ENCODE results near the gene ADPGK. TPM values are rescaled to one million over a fixed set of nuclear protein-coding genes. Genes with fewer than 3 reads are reported as not detected.

ADPGK gene
- total RNA-seq, 4 donors from 2014 or later, result 31.7 to 87.2 (median 53.4) TPM

DNA sequence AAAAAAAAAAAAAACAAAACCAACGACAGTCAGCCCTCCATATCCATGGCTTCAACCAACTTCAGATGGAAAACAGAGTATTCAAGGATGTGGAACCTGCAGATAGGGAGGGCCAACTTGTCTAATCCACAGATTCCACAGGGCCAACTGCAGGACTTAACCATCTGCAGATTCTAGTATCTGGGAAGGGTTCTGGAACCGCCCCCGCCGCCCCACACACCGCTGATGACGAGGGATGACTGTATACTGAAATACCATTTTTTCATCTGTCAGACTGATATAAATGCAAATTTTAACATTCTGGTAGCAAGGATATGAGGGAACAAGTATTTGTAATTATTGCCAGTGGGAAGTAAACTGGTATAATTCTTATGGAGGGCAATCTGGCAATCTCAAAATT, 29.5 kb downstream of the ADPGK start:
- Histone ChIP-seq H3K9me3 (no peaks in the 10 kb centered on the region), H3K4me3 (no peak overlapping the region), H3K36me3 (peaks cover 0 to 43% (median 16%) of the 10 kb centered on the region in 4 donors), H3K27me3 (no peaks in the 10 kb centered on the region), H3K4me1 (peaks cover 0 to 6% (median 0%) of the 10 kb centered on the region in 4 donors), H3K27ac (no peak overlapping the region)
- TF ChIP-seq POLR2AphosphoS5 (IDR thresholded peaks at IDR 0.05), result no peak
- no peak for TF ChIP-seq POLR2A (IDR thresholded peaks at IDR 0.05)
- TF ChIP-seq, protein P1, sequence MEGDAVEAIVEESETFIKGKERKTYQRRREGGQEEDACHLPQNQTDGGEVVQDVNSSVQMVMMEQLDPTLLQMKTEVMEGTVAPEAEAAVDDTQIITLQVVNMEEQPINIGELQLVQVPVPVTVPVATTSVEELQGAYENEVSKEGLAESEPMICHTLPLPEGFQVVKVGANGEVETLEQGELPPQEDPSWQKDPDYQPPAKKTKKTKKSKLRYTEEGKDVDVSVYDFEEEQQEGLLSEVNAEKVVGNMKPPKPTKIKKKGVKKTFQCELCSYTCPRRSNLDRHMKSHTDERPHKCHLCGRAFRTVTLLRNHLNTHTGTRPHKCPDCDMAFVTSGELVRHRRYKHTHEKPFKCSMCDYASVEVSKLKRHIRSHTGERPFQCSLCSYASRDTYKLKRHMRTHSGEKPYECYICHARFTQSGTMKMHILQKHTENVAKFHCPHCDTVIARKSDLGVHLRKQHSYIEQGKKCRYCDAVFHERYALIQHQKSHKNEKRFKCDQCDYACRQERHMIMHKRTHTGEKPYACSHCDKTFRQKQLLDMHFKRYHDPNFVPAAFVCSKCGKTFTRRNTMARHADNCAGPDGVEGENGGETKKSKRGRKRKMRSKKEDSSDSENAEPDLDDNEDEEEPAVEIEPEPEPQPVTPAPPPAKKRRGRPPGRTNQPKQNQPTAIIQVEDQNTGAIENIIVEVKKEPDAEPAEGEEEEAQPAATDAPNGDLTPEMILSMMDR (IDR thresholded peaks at IDR 0.05), result no peak
- TF ChIP-seq EP300 (IDR thresholded peaks at IDR 0.05; ENCODE audit: low read depth), result no peak
- intact Hi-C loops (cut with DNase I; ENCODE audit: low total_unique reads), result no loop called here
- no peak for DNase-seq
- in situ Hi-C loops (cut with MboI; ENCODE audit: low pct_ligation_motif_present in 1 of 4, low pct_unique_long_range_greater_than_20kb in 1 of 4, low sequenced_read_pairs in 3 of 4), result no loop called here
- 95 to 96% methylated on average over 4 to 6 of the region's 6 CpGs for WGBS, 2 donors (ENCODE audit: low coverage in 1 of 2)

DNA sequence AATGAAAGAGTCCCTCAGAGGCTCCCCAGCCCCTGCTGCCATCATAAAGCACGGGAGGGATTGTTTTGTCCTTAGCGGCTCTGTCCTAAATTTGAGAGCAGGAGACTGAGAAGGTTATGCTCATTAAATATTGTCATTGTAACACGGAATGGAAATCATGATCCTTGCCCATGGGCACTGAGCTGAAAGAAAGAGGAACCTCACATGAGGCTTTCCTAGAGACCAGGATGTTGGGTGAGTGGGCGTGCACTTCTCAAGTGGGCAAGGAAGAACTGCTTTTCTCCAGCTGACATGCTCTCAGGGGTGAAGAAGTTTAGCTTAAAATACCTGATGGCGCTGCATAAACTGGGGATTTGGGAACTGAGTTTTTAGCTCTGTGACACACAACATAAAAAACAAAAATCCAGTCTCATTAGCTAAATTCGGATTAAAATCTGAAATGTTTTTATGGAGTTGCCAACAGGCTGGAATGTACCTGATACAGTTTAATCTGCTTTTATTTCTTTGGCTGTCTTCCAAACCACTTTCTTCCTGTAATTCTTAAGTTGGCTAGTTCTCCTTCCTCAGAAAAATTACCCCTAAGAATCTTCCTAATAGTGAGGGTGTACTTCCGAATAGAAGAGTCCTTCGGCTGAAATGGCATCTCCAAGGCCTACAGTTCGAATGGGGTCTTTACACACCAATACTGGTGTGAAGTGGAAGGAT, 31.7 kb downstream of the ADPGK start:
- no peaks in the 10 kb centered on the region for H3K9me3 ChIP-seq
- in situ Hi-C loops (cut with MboI; ENCODE audit: low pct_ligation_motif_present in 1 of 4, low pct_unique_long_range_greater_than_20kb in 1 of 4, low sequenced_read_pairs in 3 of 4), result no loop called here
- H3K27ac ChIP-seq, result no peak overlapping the region
- no peak overlapping the region for H3K4me3 ChIP-seq
- 73 to 82% methylated on average over 3 to 9 of the region's 9 CpGs for WGBS, 2 donors (ENCODE audit: low coverage in 1 of 2)
- DNase-seq, result no peak
- H3K27me3 ChIP-seq, result no peaks in the 10 kb centered on the region
- peaks cover 0 to 36% (median 14%) of the 10 kb centered on the region in 4 donors for H3K36me3 ChIP-seq
- intact Hi-C loops (cut with DNase I; ENCODE audit: low total_unique reads), result no loop called here
- H3K4me1 ChIP-seq, result peaks cover 0 to 6% (median 0%) of the 10 kb centered on the region in 4 donors
- TF ChIP-seq EP300 (IDR thresholded peaks at IDR 0.05; ENCODE audit: low read depth), result no peak
- TF ChIP-seq, protein P1 (IDR thresholded peaks at IDR 0.05), result no peak
- TF ChIP-seq POLR2A (IDR thresholded peaks at IDR 0.05), result no peak
- TF ChIP-seq POLR2AphosphoS5 (IDR thresholded peaks at IDR 0.05), result no peak

DNA sequence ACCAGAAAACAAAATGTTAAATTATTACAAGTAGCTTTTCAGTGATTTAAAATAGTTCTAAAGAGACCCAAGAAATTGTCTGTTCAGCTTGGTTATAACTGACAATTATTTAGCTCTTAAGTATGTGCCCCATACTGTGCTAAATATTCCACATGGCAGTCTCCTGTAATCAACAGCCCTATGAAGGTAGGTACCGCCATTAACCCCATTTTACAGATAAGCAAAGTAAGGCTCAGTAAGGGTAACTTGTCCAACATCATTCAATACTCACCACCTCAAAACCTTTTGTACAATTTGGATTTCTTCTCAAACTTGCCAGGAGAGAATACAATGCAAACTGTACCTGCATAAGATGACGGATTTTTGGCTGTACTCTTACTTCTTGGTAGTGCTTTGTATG, 33.9 kb downstream of the ADPGK start:
- intact Hi-C loops (cut with DNase I; ENCODE audit: low total_unique reads), result no loop called here
- Histone ChIP-seq H3K9me3 (no peaks in the 10 kb centered on the region), H3K27ac (no peak overlapping the region), H3K36me3 (peaks cover 0 to 22% (median 9%) of the 10 kb centered on the region in 4 donors), H3K27me3 (no peaks in the 10 kb centered on the region), H3K4me3 (no peak overlapping the region), H3K4me1 (peaks cover 0 to 6% (median 0%) of the 10 kb centered on the region in 4 donors)
- TF ChIP-seq POLR2A (IDR thresholded peaks at IDR 0.05) (no peak), EP300 (IDR thresholded peaks at IDR 0.05; ENCODE audit: low read depth) (no peak), POLR2AphosphoS5 (IDR thresholded peaks at IDR 0.05) (no peak)
- TF ChIP-seq, protein P1 (IDR thresholded peaks at IDR 0.05), result no peak
- 95 to 100% methylated on average over 2 of the region's 2 CpGs for WGBS, 2 donors (ENCODE audit: low coverage in 1 of 2)
- DNase-seq, result no peak
- in situ Hi-C loops (cut with MboI; ENCODE audit: low pct_ligation_motif_present in 1 of 4, low pct_unique_long_range_greater_than_20kb in 1 of 4, low sequenced_read_pairs in 3 of 4), result no loop called here

DNA sequence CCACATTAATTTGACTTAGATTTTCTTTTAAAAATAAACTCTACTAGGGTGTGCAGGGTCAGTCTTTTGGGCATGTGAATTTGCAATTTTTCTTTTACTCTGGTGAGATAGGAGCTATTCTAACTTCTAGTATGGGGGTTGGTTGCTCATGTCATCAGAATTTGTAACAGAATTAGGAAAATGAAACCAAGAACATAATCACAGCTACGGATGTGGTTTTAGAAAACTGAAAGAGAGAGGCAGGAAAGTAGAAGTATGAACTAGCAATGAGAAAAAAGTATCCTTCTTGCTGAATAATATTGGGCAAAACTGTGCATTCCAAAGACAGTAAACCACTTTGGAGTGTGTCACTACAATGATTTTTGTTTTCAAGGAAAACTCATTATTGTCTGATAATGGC, 43.3 kb downstream of the ADPGK start:
- Histone ChIP-seq H3K4me3 (no peak overlapping the region), H3K9me3 (no peaks in the 10 kb centered on the region), H3K36me3 (peaks cover 0 to 19% (median 8%) of the 10 kb centered on the region in 4 donors), H3K27me3 (no peaks in the 10 kb centered on the region), H3K27ac (no peak overlapping the region), H3K4me1 (no peaks in the 10 kb centered on the region)
- DNase-seq, result no peak
- intact Hi-C loops (cut with DNase I; ENCODE audit: low total_unique reads) (no loop called here), in situ Hi-C loops (cut with MboI; ENCODE audit: low pct_ligation_motif_present in 1 of 4, low pct_unique_long_range_greater_than_20kb in 1 of 4, low sequenced_read_pairs in 3 of 4) (no loop called here)
- TF ChIP-seq EP300 (IDR thresholded peaks at IDR 0.05; ENCODE audit: low read depth) (no peak), POLR2AphosphoS5 (IDR thresholded peaks at IDR 0.05) (no peak), POLR2A (IDR thresholded peaks at IDR 0.05) (no peak)
- TF ChIP-seq, protein P1 (IDR thresholded peaks at IDR 0.05), result no peak
- WGBS, 2 donors (ENCODE audit: low coverage in 1 of 2), result 53 to 73% methylated on average over 1 of the region's 1 CpG

Data from transverse colon (tissue), 4 donors.